K562 (cell line): ENCODE data around the gene MPHOSPH8.

ENCODE experiments used
- ADNP ChIP-seq: fragments of 200-800 bp; sonication (Bioruptor generic); IDR thresholded peaks from 2 replicates; pipeline ENCODE4 v1.6.1; 2016; ENCODE audit warnings: missing genetic modification characterization, missing compliant biosample characterization
- BRCA1 ChIP-seq, 2 experiments: fragments of 450-650 bp in 1 of 2; sonication (generic) in 1 of 2; formaldehyde crosslinking in 1 of 2; IDR thresholded peaks; 2 replicates each; pipeline versions ENCODE4 v1.5.0 to v1.6.1; 2017 to 2020; ENCODE audit warnings: mild to moderate bottlenecking in 1 of 2, missing genetic modification reagents in 1 of 2
- GABPB1 ChIP-seq: sonication (generic); formaldehyde crosslinking; IDR thresholded peaks from 2 replicates; pipeline ENCODE4 v1.8.0; 2022; ENCODE audit warnings: mild to moderate bottlenecking, missing genetic modification reagents
- NCOR1 ChIP-seq: fragments of 450-650 bp; IDR thresholded peaks from 2 replicates; pipeline ENCODE4 v1.6.1; 2016; ENCODE audit warnings: mild to moderate bottlenecking, moderate library complexity
- POLR2A ChIP-seq: fragments of 450-650 bp; conservative IDR thresholded peaks from 2 replicates; pipeline ENCODE4 v1.6.1; 2016
- SIN3A ChIP-seq, 2 experiments: fragments of 150-350 bp in 1 of 2; IDR thresholded peaks; 2 replicates each; pipeline ENCODE4 v1.6.1; 2011 to 2016; ENCODE audit warnings: borderline replicate concordance in 2 of 2, low read depth in 2 of 2, low read length in 2 of 2, mild to moderate bottlenecking in 2 of 2, moderate library complexity in 2 of 2; ENCODE audit not compliant: control insufficient read depth in 1 of 2
- SP1 ChIP-seq: sonication (generic); formaldehyde crosslinking; IDR thresholded peaks from 2 replicates; pipeline ENCODE4 v1.8.1; 2022; ENCODE audit warnings: mild to moderate bottlenecking, missing genetic modification reagents
- ZNF551 ChIP-seq: fragments of 250-450 bp; sonication (Bioruptor Pico); IDR thresholded peaks from 2 replicates; pipeline ENCODE4 v1.5.0; 2021; ENCODE audit warnings: mild to moderate bottlenecking, moderate library complexity
- TF ChIP-seq, protein P1 (sequence below): sonication (generic); formaldehyde crosslinking; IDR thresholded peaks from 2 replicates; pipeline ENCODE4 v1.9.0; 2022; ENCODE audit warnings: mild to moderate bottlenecking, missing genetic modification reagents
- TF ChIP-seq, protein P2 (sequence below), 2 experiments: fragments of 450-650 bp in 1 of 2; sonication (generic) in 1 of 2; formaldehyde crosslinking in 1 of 2; IDR thresholded peaks in 1 of 2; conservative IDR thresholded peaks in 1 of 2; 2 replicates each; pipeline versions ENCODE4 v1.6.1 to v1.8.1; 2016 to 2023; ENCODE audit warnings: mild to moderate bottlenecking in 2 of 2, moderate library complexity in 2 of 2, inconsistent platforms in 1 of 2, missing genetic modification reagents in 1 of 2
- TF ChIP-seq, protein P3 (sequence below): fragments of 250-450 bp; sonication (Bioruptor Pico); IDR thresholded peaks from 2 replicates; pipeline ENCODE4 v1.5.0; 2021
- TF ChIP-seq, protein P4 (sequence below), 3 experiments: fragments of 200-800 bp in 1 of 3; fragments of 250-450 bp in 1 of 3; fragments of 450-650 bp in 1 of 3; sonication (Bioruptor Pico) in 1 of 3; sonication (Bioruptor generic) in 1 of 3; formaldehyde crosslinking in 1 of 3; IDR thresholded peaks; 2 replicates each; pipeline versions ENCODE4 v1.6.1 to v1.8.0; 2016 to 2022; ENCODE audit warnings: mild to moderate bottlenecking in 2 of 3, missing genetic modification characterization in 2 of 3, missing compliant biosample characterization in 1 of 3, moderate library complexity in 1 of 3

DNA sequence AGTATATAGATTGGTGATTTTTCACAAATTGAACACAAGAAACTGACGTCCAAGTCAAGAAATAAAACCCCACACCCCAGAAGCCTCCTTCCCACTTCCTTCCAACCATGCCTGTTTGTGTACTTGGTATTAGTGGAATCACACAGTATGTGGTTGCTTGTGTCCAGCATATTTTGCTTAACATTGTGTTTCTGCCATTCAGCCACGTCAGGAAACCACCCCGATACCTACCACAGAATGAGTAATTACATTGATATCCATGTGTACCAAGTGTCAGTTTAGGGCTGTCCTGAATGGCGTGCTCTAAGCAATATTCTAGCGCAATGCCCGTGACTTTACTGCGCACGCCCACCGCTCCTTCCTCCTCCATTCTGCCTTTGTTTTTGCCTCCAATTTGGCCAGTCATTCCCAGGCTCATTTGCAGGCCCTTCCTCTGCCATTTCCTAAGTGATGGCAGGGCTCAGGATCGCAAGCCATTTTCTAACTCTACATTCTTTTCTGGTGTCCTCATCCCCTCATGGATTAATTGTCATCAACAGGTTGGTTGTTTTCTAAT lies 25.9 kb upstream of the MPHOSPH8 start:
- TF ChIP-seq BRCA1 (IDR thresholded peaks at IDR 0.05) (no peak), BRCA1 (CRISPR knock-in tag; IDR thresholded peaks at IDR 0.05) (no peak), NCOR1 (no peak), ADNP (tag) (no peak), ZNF551 (CRISPR knock-in tag) (no peak), GABPB1 (no peak), POLR2A (no peak), SP1 (CRISPR knock-in tag) (no peak), SIN3A (IDR thresholded peaks at IDR 0.05; ENCODE audit: borderline replicate concordance in 2 of 2, control insufficient read depth in 1 of 2, low read depth in 2 of 2, low read length in 2 of 2) (no peak)
- TF ChIP-seq, protein P1, sequence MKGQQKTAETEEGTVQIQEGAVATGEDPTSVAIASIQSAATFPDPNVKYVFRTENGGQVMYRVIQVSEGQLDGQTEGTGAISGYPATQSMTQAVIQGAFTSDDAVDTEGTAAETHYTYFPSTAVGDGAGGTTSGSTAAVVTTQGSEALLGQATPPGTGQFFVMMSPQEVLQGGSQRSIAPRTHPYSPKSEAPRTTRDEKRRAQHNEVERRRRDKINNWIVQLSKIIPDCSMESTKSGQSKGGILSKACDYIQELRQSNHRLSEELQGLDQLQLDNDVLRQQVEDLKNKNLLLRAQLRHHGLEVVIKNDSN (CRISPR knock-in tag) = no peak
- TF ChIP-seq, protein P2, sequence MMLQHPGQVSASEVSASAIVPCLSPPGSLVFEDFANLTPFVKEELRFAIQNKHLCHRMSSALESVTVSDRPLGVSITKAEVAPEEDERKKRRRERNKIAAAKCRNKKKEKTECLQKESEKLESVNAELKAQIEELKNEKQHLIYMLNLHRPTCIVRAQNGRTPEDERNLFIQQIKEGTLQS (IDR thresholded peaks at IDR 0.05) = no peak
- TF ChIP-seq, protein P2 (CRISPR knock-in tag; conservative IDR thresholded peaks at IDR 0.05) = no peak
- TF ChIP-seq, protein P3, sequence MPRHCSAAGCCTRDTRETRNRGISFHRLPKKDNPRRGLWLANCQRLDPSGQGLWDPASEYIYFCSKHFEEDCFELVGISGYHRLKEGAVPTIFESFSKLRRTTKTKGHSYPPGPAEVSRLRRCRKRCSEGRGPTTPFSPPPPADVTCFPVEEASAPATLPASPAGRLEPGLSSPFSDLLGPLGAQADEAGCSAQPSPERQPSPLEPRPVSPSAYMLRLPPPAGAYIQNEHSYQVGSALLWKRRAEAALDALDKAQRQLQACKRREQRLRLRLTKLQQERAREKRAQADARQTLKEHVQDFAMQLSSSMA = no peak
- TF ChIP-seq, protein P4, sequence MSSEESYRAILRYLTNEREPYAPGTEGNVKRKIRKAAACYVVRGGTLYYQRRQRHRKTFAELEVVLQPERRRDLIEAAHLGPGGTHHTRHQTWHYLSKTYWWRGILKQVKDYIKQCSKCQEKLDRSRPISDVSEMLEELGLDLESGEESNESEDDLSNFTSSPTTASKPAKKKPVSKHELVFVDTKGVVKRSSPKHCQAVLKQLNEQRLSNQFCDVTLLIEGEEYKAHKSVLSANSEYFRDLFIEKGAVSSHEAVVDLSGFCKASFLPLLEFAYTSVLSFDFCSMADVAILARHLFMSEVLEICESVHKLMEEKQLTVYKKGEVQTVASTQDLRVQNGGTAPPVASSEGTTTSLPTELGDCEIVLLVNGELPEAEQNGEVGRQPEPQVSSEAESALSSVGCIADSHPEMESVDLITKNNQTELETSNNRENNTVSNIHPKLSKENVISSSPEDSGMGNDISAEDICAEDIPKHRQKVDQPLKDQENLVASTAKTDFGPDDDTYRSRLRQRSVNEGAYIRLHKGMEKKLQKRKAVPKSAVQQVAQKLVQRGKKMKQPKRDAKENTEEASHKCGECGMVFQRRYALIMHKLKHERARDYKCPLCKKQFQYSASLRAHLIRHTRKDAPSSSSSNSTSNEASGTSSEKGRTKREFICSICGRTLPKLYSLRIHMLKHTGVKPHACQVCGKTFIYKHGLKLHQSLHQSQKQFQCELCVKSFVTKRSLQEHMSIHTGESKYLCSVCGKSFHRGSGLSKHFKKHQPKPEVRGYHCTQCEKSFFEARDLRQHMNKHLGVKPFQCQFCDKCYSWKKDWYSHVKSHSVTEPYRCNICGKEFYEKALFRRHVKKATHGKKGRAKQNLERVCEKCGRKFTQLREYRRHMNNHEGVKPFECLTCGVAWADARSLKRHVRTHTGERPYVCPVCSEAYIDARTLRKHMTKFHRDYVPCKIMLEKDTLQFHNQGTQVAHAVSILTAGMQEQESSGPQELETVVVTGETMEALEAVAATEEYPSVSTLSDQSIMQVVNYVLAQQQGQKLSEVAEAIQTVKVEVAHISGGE (CRISPR knock-in tag; IDR thresholded peaks at IDR 0.05) = no peak
